T-cell (primary cell): Measurements from ENCODE around the gene EPS8L2. TPM values are rescaled to one million over a fixed set of nuclear protein-coding genes. Genes with fewer than 3 reads are reported as not detected.
"Not testable (repeated sequence)": the region's sequence is repeated elsewhere in the genome, so short reads cannot be mapped to it uniquely, and the experiment has no call there.

Experiments
- ATAC-seq, 4 experiments: fragments of 200-7000 bp in 3 of 4; fragments of 150-1000 bp in 1 of 4; cut with Tn5 transposase; replicated peaks in 1 of 4; 1 replicate in 3 of 4; 2 replicates in 1 of 4; pipeline ENCODE4 v1.10.0; 2021; ENCODE audit warnings: moderate library complexity in 3 of 4, mild to moderate bottlenecking in 2 of 4, moderate number of reproducible peaks in 1 of 4
- CTCF ChIA-PET, 2 donors: fragments of 300-600 bp; sonication (Branson Sonifier 250); formaldehyde crosslinking; loops; one replicate each; lab custom pipeline; 2022; ENCODE audit warnings: antibody characterized with exemption in 2 of 2; lab: Charles Lee
- POLR2A ChIA-PET, 2 donors: fragments of 300-600 bp; sonication (Branson Sonifier 250); formaldehyde crosslinking; loops; one replicate each; lab custom pipeline; 2022; ENCODE audit warnings: antibody characterized with exemption in 2 of 2; lab: Charles Lee
- DNase-seq, 35 experiments: peaks; one replicate each; pipeline versions ENCODE4 v3.0.0 to v3.0.0-alpha.2; 2013 to 2023
- H3K27ac ChIP-seq: one replicate; pipeline ENCODE4 v1.5.1; 2013; ENCODE audit warnings: low read length
- H3K27me3 ChIP-seq, 2 experiments: replicated peaks in 1 of 2; 1 replicate in 1 of 2; 2 replicates in 1 of 2; pipeline versions ENCODE4 v1.6.1 to v1.7.0; 2013; ENCODE audit warnings: low read length in 1 of 2, mixed read lengths in 1 of 2; ENCODE audit not compliant: control insufficient read depth in 2 of 2, insufficient read depth in 2 of 2; ENCODE audit errors: extremely low read depth in 1 of 2
- H3K36me3 ChIP-seq, 2 donors: 1 replicate in 1 of 2; 2 replicates in 1 of 2; pipeline versions ENCODE4 v1.6.1 to v1.7.0; 2013; ENCODE audit warnings: low read length in 1 of 2; ENCODE audit not compliant: control insufficient read depth in 2 of 2, insufficient read depth in 1 of 2; ENCODE audit errors: extremely low read depth in 1 of 2
- H3K4me1 ChIP-seq, 2 experiments: 1 replicate in 1 of 2; 2 replicates in 1 of 2; pipeline versions ENCODE4 v1.6.1 to v1.7.0; 2013; ENCODE audit warnings: low read length in 2 of 2, mixed read lengths in 1 of 2; ENCODE audit not compliant: insufficient read depth in 2 of 2, control insufficient read depth in 1 of 2; ENCODE audit errors: extremely low read depth in 1 of 2
- H3K4me3 ChIP-seq, 2 donors: 1 replicate in 1 of 2; 2 replicates in 1 of 2; pipeline versions ENCODE4 v1.5.1 to v1.7.0; 2013; ENCODE audit warnings: mild to moderate bottlenecking in 2 of 2, low read length in 1 of 2, moderate library complexity in 1 of 2; ENCODE audit not compliant: control insufficient read depth in 1 of 2; ENCODE audit errors: extremely low read depth in 1 of 2
- H3K9me3 ChIP-seq: 2 replicates; pipeline ENCODE4 v1.7.0; 2013
- H3K27ac Mint-ChIP-seq, 2 donors: one replicate each; pipeline ENCODE4 v1.8.0; 2020 to 2021; ENCODE audit warnings: mild to moderate bottlenecking in 2 of 2, mixed read lengths in 2 of 2
- H3K27me3 Mint-ChIP-seq, 2 donors: one replicate each; pipeline ENCODE4 v1.8.0; 2021 to 2022; ENCODE audit warnings: mixed read lengths in 2 of 2
- H3K36me3 Mint-ChIP-seq: one replicate; pipeline ENCODE4 v1.8.0; 2021; ENCODE audit warnings: mixed read lengths
- H3K4me1 Mint-ChIP-seq, 3 donors: one replicate each; pipeline ENCODE4 v1.8.0; 2020 to 2022; ENCODE audit warnings: mixed read lengths in 3 of 3, mild to moderate bottlenecking in 1 of 3
- H3K4me3 Mint-ChIP-seq, 3 donors: one replicate each; pipeline ENCODE4 v1.8.0; 2020 to 2022; ENCODE audit warnings: mild to moderate bottlenecking in 3 of 3, mixed read lengths in 3 of 3, moderate library complexity in 3 of 3
- H3K9me3 Mint-ChIP-seq, 3 donors: one replicate each; pipeline ENCODE4 v1.8.0; 2020 to 2022; ENCODE audit warnings: mixed read lengths in 3 of 3
- WGBS: methylation state at CpG from one replicate; pipeline ENCODE4 v1.1.5; 2013; ENCODE audit warnings: missing lambda C conversion rate; ENCODE audit not compliant: insufficient coverage; 5-methylcytosine and 5-hydroxymethylcytosine counted together
- total RNA-seq, 35 experiments: library from RNA in 6 of 35; stranded (reverse) in 6 of 35; fragments of 120-200 nt in 1 of 35; gene quantifications; one replicate each; pipeline versions ENCODE4 v1.2.1 to v1.2.4 and lab custom pipeline; 2013 to 2026

The EPS8L2 gene
- total RNA-seq, 5 donors from 2014 or later (not counting 1 experiment from before 2014, with no cell fraction given): 7.5 to 18.5 (median 14.6) TPM

DNA sequence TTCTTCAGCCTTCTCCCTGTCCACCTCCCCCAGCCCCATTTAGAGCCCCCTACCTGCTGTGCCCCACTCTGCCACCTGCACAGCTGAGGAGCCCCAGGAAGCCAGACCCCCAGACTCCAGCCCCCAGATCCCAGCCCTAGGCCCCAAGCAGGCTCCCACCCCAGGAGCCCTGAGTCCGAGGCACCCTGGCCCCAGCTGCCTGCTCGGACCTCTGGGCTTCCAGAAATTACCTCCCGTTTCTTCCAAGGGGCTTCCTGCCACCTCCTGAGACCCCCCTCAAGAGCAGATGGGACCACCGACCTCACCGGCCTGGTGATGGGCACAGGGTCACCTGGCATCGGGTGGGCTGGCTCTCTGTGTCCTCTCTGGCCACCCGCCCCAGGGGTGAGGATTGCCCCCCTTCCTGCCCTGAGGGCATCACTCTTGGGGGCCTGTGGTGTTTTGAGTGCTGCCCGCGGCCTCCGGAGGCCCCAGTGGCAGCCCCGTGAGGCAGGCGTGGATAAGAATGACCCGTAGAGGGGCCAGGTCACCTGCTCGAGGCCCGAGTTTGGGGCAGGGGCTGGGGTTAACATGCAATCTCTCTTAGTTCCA, 23.0 kb downstream of the EPS8L2 start:
- DNase-seq: no peak
- POLR2A ChIA-PET: no interaction called here

DNA sequence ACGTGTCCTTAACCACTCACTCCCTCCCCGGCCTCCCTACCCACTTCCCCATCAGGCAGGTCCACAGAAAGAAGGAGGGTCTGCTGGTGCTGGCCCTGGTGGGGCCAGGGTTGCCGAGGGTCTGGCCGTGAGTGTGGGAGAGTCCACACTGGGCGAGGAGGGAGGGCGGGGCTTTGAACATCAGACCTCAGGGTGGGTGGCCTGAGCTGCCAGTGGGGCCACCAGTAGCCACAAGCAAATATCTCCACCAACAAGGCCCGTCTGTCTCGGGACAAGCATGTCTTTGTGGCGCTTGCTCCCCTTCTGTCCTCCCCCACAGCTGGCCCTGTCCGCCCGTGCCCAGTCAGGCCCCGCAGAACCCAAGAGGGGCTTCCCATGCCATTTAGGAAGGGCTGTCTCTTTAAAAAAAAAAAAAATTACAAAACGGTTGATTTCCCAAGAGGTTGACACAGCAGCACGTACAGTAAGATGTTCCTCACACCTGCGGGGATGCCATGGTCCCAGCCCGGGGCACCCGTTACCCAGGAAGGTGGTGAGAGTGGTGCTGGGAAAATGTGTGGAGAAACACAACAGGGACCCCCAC, 23.6 kb downstream of the EPS8L2 start:
- Mint-ChIP-seq H3K9me3 (no peaks in the 10 kb centered on the region), H3K4me1 (peaks cover 0 to 6% (median 3%) of the 10 kb centered on the region in 3 donors), H3K27me3 (no peaks in the 10 kb centered on the region), H3K4me3 (no peak overlapping the region), H3K36me3 (no peaks in the 10 kb centered on the region), H3K27ac (no peak overlapping the region)
- ATAC-seq (no peak), DNase-seq (no peak)
- CTCF ChIA-PET: interaction anchor here in 1 of 2 donors (0.6 kb wide), 1 partner anchor 132 kb away, joined by 3 read pairs; no protein-coding TSS in a partner anchor
- Histone ChIP-seq H3K27me3 (peaks cover 0 to 23% of the 10 kb centered on the region in 2 experiments), H3K9me3 (no peaks in the 10 kb centered on the region), H3K27ac (no peak overlapping the region), H3K4me1 (peaks cover 6 to 33% of the 10 kb centered on the region in 2 experiments), H3K36me3 (no peaks in the 10 kb centered on the region), H3K4me3 (no peak overlapping the region)
- POLR2A ChIA-PET: no interaction called here
- WGBS: 97% methylated on average over 6 of the region's 17 CpGs

More for the DNA sequence above, 23.0 kb downstream of the EPS8L2 start:
- ATAC-seq: no peak
- Histone ChIP-seq H3K4me3 (no peak overlapping the region), H3K36me3 (no peaks in the 10 kb centered on the region), H3K27me3 (peaks cover 0 to 29% of the 10 kb centered on the region in 2 experiments), H3K9me3 (no peaks in the 10 kb centered on the region), H3K4me1 (peaks cover 6 to 33% of the 10 kb centered on the region in 2 experiments), H3K27ac (no peak overlapping the region)
- Mint-ChIP-seq H3K9me3 (no peaks in the 10 kb centered on the region), H3K27ac (no peak overlapping the region), H3K4me3 (no peak overlapping the region), H3K4me1 (peaks cover 0 to 6% (median 3%) of the 10 kb centered on the region in 3 donors), H3K36me3 (no peaks in the 10 kb centered on the region), H3K27me3 (no peaks in the 10 kb centered on the region)
- WGBS: 92% methylated on average over 6 of the region's 15 CpGs
- CTCF ChIA-PET: interaction anchor here in 1 of 2 donors (0.6 kb wide), 1 partner anchor 181 kb away, joined by 3 read pairs; no protein-coding TSS in a partner anchor

DNA sequence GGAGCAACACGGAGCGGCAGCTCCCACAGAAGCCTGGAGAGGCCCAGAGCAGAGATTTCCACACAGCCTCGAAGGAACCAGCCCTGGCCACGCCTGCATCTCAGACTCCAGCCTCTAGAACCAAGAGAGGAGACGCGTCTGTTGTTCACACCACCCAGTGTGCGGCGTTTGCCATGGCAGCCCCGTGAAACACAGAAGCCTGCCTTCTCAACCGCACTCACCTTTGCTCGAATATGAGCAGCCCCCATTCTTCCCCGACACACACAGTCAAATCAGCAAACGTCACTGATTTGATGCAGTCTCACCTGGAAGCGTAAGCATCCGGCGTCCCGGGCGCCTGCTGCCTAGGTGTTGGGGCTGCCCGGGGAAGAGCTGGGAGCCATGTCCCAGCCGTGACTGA, 27.0 kb downstream of the EPS8L2 start:
- H3K4me3 Mint-ChIP-seq: no peak overlapping the region
- peaks cover 5 to 15% of the 10 kb centered on the region in 2 experiments for H3K4me1 ChIP-seq
- DNase-seq (no peak), ATAC-seq (no peak)
- H3K27ac ChIP-seq: no peak overlapping the region
- no peaks in the 10 kb centered on the region for H3K36me3 Mint-ChIP-seq
- H3K27ac Mint-ChIP-seq: no peak overlapping the region
- H3K4me3 ChIP-seq: no peak overlapping the region
- H3K27me3 Mint-ChIP-seq: no peaks in the 10 kb centered on the region
- ChIA-PET POLR2A (interaction anchor here in 1 of 2 donors (0.6 kb wide), 1 partner anchor 160 kb away, joined by 6 read pairs; no protein-coding TSS in a partner anchor), CTCF (interaction anchor here (0.6 kb wide), 2 partner anchors 9 to 78 kb away, joined by 3 read pairs; no protein-coding TSS in a partner anchor)
- peaks cover 11 to 13% (median 12%) of the 10 kb centered on the region in 3 donors for H3K4me1 Mint-ChIP-seq
- WGBS: 90% methylated on average over 20 of the region's 20 CpGs
- no peaks in the 10 kb centered on the region for H3K36me3 ChIP-seq
- no peaks in the 10 kb centered on the region for H3K9me3 ChIP-seq
- peaks cover 0 to 8% of the 10 kb centered on the region in 2 experiments for H3K27me3 ChIP-seq
- H3K9me3 Mint-ChIP-seq: no peaks in the 10 kb centered on the region

DNA sequence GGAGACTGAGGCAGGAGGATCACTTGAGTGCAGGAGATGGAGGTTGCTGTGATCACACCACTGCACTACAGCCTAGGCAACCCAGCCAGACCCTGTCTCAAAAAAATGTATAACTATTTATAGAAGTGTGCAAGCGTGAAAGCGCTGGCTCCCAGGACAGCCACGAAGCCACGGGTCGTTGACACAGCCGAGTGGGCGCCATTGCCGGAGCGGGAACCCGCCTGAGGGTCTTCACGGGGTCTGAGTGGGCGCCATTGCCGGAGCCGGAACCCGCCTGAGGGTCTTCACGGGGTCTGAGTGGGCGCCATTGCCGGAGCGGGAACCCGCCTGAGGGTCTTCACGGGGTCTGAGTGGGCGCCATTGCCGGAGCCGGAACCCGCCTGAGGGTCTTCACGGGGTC, 28.5 kb downstream of the EPS8L2 start:
- H3K9me3 Mint-ChIP-seq, DNase-seq, H3K9me3 ChIP-seq, H3K4me3 Mint-ChIP-seq, H3K27me3 ChIP-seq, H3K36me3 Mint-ChIP-seq, CTCF ChIA-PET, H3K27ac Mint-ChIP-seq, H3K27me3 Mint-ChIP-seq, H3K36me3 ChIP-seq, H3K4me3 ChIP-seq, POLR2A ChIA-PET, H3K27ac ChIP-seq, ATAC-seq: not testable (repeated sequence)
- 80% methylated on average over 3 of the region's 26 CpGs for WGBS
- H3K4me1 Mint-ChIP-seq: peaks cover 16 to 22% (median 17%) of the 10 kb centered on the region in 3 donors
- H3K4me1 ChIP-seq: peaks cover 5 to 14% of the 10 kb centered on the region in 2 experiments

DNA sequence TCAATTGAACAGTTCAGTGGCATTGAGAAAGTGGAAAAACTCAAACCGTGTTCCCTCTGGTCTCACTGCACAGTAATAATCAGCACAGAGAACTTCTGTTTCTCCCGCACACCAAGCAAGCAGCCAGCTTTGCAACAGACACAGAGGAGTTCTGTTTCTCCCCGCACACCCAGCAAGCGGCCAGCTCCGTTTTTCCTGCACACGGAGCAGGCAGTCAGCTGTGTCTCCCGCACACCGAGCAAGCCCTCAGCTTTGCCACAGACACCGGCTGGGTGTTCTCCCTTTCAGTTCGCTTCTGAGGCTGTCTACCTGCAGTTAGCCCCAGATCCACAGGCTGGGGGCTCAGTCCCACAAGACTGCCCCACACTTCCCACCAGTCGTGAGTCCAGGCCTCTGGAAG, 31.3 kb downstream of the EPS8L2 start:
- ChIA-PET POLR2A (no interaction called here), CTCF (interaction anchor here in 1 of 2 donors (0.9 kb wide), 1 partner anchor 11 kb away, joined by 5 read pairs; no protein-coding TSS in a partner anchor)
- Histone ChIP-seq H3K4me1 (peaks cover 5 to 14% of the 10 kb centered on the region in 2 experiments), H3K36me3 (no peaks in the 10 kb centered on the region), H3K27ac (no peak overlapping the region), H3K9me3 (no peaks in the 10 kb centered on the region), H3K4me3 (peak overlapping the region in 1 of 2 donors; percentile 29), H3K27me3 (peaks cover 0 to 4% of the 10 kb centered on the region in 2 experiments)
- ATAC-seq (peak; percentile 37 to 66 (median 54)), DNase-seq (no peak)
- peaks cover 16 to 22% (median 17%) of the 10 kb centered on the region in 3 donors for H3K4me1 Mint-ChIP-seq
- no peaks in the 10 kb centered on the region for H3K9me3 Mint-ChIP-seq
- peak overlapping the region; percentile 60 to 69 (median 63) for H3K4me3 Mint-ChIP-seq
- H3K27ac Mint-ChIP-seq: peak overlapping the region; percentile 63 to 74
- 34% methylated on average over 9 of the region's 11 CpGs for WGBS
- no peaks in the 10 kb centered on the region for H3K27me3 Mint-ChIP-seq
- no peaks in the 10 kb centered on the region for H3K36me3 Mint-ChIP-seq

DNA sequence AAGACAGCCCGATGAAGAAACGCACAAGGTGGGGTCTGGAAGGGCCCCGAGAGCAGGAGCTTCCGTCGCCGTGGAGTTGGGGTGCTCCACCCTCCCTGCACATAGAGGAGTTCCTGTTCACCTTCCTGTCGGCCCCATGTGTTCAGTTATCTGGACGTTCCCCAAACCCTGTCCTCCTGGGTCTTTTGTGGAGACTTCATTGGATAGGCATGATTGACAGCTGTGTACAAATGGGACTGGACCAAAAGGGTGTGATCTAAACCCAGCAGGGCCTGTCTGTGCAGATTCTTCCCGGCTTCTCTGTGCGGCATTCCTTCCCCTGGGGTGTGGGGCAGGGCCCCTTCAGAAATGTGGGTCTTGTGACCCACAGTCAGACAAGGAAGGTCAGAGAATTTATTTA, 31.9 kb downstream of the EPS8L2 start:
- H3K36me3 Mint-ChIP-seq, H3K27me3 Mint-ChIP-seq, H3K36me3 ChIP-seq, H3K9me3 Mint-ChIP-seq, H3K9me3 ChIP-seq, H3K27me3 ChIP-seq, H3K27ac ChIP-seq, POLR2A ChIA-PET: not testable (repeated sequence)
- peak in 1 of 35 experiments; percentile 23 for DNase-seq
- peak overlapping the region; percentile 60 to 69 (median 63) for H3K4me3 Mint-ChIP-seq
- WGBS: 27% methylated on average over 8 of the region's 10 CpGs
- peak; percentile 69 to 93 (median 86) for ATAC-seq
- Histone ChIP-seq H3K4me1 (peaks cover 5 to 14% of the 10 kb centered on the region in 2 experiments), H3K4me3 (peak overlapping the region in 1 of 2 donors; percentile 29)
- H3K4me1 Mint-ChIP-seq: peaks cover 16 to 22% (median 17%) of the 10 kb centered on the region in 3 donors
- CTCF ChIA-PET: interaction anchor here in 1 of 2 donors (0.9 kb wide), 1 partner anchor 10 kb away, joined by 5 read pairs; no protein-coding TSS in a partner anchor
- H3K27ac Mint-ChIP-seq: peak overlapping the region; percentile 63 to 74
